ENCODE data around the gene ADCK1.

The ADCK1 gene

GRCh38 chr14:77889971-77890442 is 90.1 kb downstream of the ADCK1 start:
- peak; percentile 65 for DNase-seq (ENCODE audit: low read depth)
- H3K4me3 ChIP-seq (ENCODE audit: low read length) = no peak overlapping the region
- no peak for TF ChIP-seq CTCF (conservative IDR thresholded peaks at IDR 0.05; ENCODE audit: low read length)

DNA sequence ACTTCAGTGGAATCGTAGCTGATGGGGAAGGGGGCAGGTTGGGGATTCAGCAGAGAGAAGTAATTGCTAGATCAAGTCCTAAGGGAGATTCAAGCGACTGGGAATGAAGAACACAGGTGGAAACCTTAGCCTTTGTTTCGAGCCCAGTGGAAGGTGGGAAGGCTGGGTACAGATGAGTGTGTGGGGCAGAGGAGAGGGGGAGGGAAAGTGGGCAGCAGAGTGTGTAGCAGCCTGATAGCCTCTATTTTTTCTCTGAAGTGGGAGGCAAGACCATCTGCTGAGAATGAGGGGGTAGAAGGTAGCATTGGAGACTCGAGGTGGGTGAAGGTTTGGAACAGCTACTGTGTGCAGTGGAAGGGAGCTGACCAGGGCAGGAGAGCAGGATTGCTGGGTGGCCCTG is 91.0 kb downstream of the ADCK1 start:
- H3K4me3 ChIP-seq (ENCODE audit: low read length) = no peak overlapping the region
- TF ChIP-seq CTCF (conservative IDR thresholded peaks at IDR 0.05; ENCODE audit: low read length) = no peak
- no peak for DNase-seq (ENCODE audit: low read depth)

DNA sequence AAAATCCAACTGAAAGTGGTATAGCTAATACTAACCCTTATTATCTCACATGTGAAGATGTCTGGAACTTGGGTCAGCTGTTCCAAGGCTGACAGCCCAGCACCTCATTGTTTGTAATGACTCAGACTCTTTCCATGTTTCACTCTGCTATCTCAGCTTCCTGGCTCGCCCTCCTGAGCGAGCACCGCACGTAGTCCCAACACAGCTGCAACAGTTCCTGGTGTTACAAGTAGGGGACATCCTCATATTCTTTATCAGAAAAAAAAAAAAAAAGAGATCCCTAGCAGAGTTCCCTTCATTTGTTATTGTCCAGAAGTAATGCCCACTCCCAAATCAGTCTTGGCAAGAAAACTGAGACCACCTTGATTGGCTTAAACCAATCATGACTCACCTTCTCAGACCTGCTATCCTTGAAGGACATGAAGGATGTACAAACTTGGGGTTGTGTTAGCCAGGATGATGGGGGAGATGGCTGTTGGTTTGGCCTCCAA is 92.5 kb downstream of the ADCK1 start:
- no peak for DNase-seq (ENCODE audit: low read depth)
- no peak overlapping the region for H3K4me3 ChIP-seq (ENCODE audit: low read length)
- no peak for TF ChIP-seq CTCF (conservative IDR thresholded peaks at IDR 0.05; ENCODE audit: low read length)

GRCh38 chr14:77892890-77893484 is 93.1 kb downstream of the ADCK1 start:
- no peak for DNase-seq (ENCODE audit: low read depth)
- H3K4me3 ChIP-seq (ENCODE audit: low read length) = no peak overlapping the region
- TF ChIP-seq CTCF (conservative IDR thresholded peaks at IDR 0.05; ENCODE audit: low read length) = no peak

- no peak for DNase-seq (ENCODE audit: low read depth)
- no peak for TF ChIP-seq CTCF (conservative IDR thresholded peaks at IDR 0.05; ENCODE audit: low read length)
- H3K4me3 ChIP-seq (ENCODE audit: low read length) = no peak overlapping the region
Measured at GRCh38 chr14:77897374-77897773, 97.5 kb downstream of the ADCK1 start.

- no peak overlapping the region for H3K4me3 ChIP-seq (ENCODE audit: low read length)
- no peak for TF ChIP-seq CTCF (conservative IDR thresholded peaks at IDR 0.05; ENCODE audit: low read length)
- DNase-seq (ENCODE audit: low read depth) = peak; percentile 34
Measured at GRCh38 chr14:77902811-77903210, 102.9 kb downstream of the ADCK1 start.

GRCh38 chr14:77903221-77903620 is 103.3 kb downstream of the ADCK1 start:
- peak; percentile 72 for DNase-seq (ENCODE audit: low read depth)
- H3K4me3 ChIP-seq (ENCODE audit: low read length) = no peak overlapping the region
- TF ChIP-seq CTCF (conservative IDR thresholded peaks at IDR 0.05; ENCODE audit: low read length) = no peak

Measured in AG10803 (cell line).